Keratinocyte (primary cell): ENCODE measurements around the gene ZNF302. TPM values are rescaled to one million over a fixed set of nuclear protein-coding genes. Genes with fewer than 3 reads are reported as not detected.

ENCODE experiments used
- DNase-seq: peaks from one replicate; pipeline ENCODE4 v3.0.0-alpha.2; 2011; ENCODE audit warnings: low read depth, missing footprints, low spot score
- FAIRE-seq: peaks from 2 replicates; lab custom pipeline; 2011; peaks lifted over from hg19 to GRCh38; lab: Jason Lieb, UNC
- H2AFZ ChIP-seq: 2 replicates; pipeline ENCODE4 v1.6.0; 2012; ENCODE audit warnings: low read length, control low read depth, inconsistent platforms; ENCODE audit not compliant: control insufficient read depth
- H3K27ac ChIP-seq: 2 replicates; pipeline ENCODE4 v1.5.1; 2011; ENCODE audit warnings: low read length; ENCODE audit not compliant: control insufficient read depth, insufficient read depth
- H3K27me3 ChIP-seq: 3 replicates; pipeline ENCODE4 v1.6.0; 2011; ENCODE audit warnings: low read length; ENCODE audit not compliant: control insufficient read depth, insufficient read depth; ENCODE audit errors: extremely low read depth
- H3K36me3 ChIP-seq, 2 experiments: 2 replicates in 1 of 2; 3 replicates in 1 of 2; pipeline ENCODE4 v1.5.1; 2011; ENCODE audit warnings: low read length in 2 of 2, mild to moderate bottlenecking in 1 of 2; ENCODE audit not compliant: control insufficient read depth in 2 of 2, insufficient read depth in 2 of 2; ENCODE audit errors: extremely low read depth in 1 of 2
- H3K4me1 ChIP-seq: 3 replicates; pipeline ENCODE4 v1.5.1; 2011; ENCODE audit warnings: low read length; ENCODE audit not compliant: control insufficient read depth, insufficient read depth; ENCODE audit errors: extremely low read depth
- H3K4me2 ChIP-seq: 3 replicates; pipeline ENCODE4 v1.6.0; 2011; ENCODE audit warnings: low read depth, low read length; ENCODE audit not compliant: control insufficient read depth, insufficient read depth; ENCODE audit errors: extremely low read depth
- H3K4me3 ChIP-seq, 3 experiments: fragments of 200-600 bp in 1 of 3; sonication (generic) in 1 of 3; 2 replicates in 2 of 3; 3 replicates in 1 of 3; pipeline ENCODE4 v1.5.1; 2011 to 2016; ENCODE audit warnings: low read length in 3 of 3, mild to moderate bottlenecking in 3 of 3, control low read depth in 2 of 3, inconsistent platforms in 1 of 3, low read depth in 1 of 3, mixed read lengths in 1 of 3, mixed run types in 1 of 3, moderate library complexity in 1 of 3; ENCODE audit not compliant: control insufficient read depth in 2 of 3, insufficient read depth in 2 of 3; ENCODE audit errors: extremely low read depth in 1 of 3
- H3K79me2 ChIP-seq: 2 replicates; pipeline ENCODE4 v1.6.0; 2012; ENCODE audit warnings: low read length; ENCODE audit not compliant: control insufficient read depth, insufficient read depth
- H3K9ac ChIP-seq: 3 replicates; pipeline ENCODE4 v1.6.0; 2011; ENCODE audit warnings: low read length; ENCODE audit not compliant: control insufficient read depth, insufficient read depth; ENCODE audit errors: extremely low read depth
- H3K9me1 ChIP-seq: 3 replicates; pipeline ENCODE4 v1.6.0; 2011; ENCODE audit warnings: low read length; ENCODE audit not compliant: control insufficient read depth, insufficient read depth; ENCODE audit errors: extremely low read depth
- H3K9me3 ChIP-seq: 2 replicates; pipeline ENCODE4 v1.5.1; 2012; ENCODE audit warnings: low read depth, low read length; ENCODE audit not compliant: control insufficient read depth
- H4K20me1 ChIP-seq: 3 replicates; pipeline ENCODE4 v1.6.0; 2011; ENCODE audit warnings: low read length; ENCODE audit not compliant: control insufficient read depth, insufficient read depth; ENCODE audit errors: extremely low read depth
- EZH2 ChIP-seq: IDR thresholded peaks from one replicate; pipeline ENCODE4 v1.6.1; 2012; ENCODE audit warnings: inconsistent platforms, mild to moderate bottlenecking, low read length, moderate library complexity
- dilution Hi-C: fragments of 300-500 bp; cut with MboI; formaldehyde crosslinking; loops from one replicate; pipeline ENCODE4 v1.7.0; 2020; ENCODE audit warnings: low sequenced_read_pairs; ENCODE audit not compliant: extremely low pct_ligation_motif_present
- polyA plus RNA-seq, 5 experiments: library from polyadenylated mRNA; depleted of rRNA in 3 of 5; stranded (reverse) in 3 of 5; stranded (forward) in 1 of 5; unstranded in 1 of 5; fragments of >200 nt; gene quantifications; 1 replicate in 1 of 5; 2 replicates in 3 of 5; 3 replicates in 1 of 5; pipeline versions ENCODE4 v1.2.1 to v1.2.3, GENCODE V29; 2011 to 2012; ENCODE audit warnings: missing spikeins in 2 of 5, low read depth in 1 of 5, low replicate concordance in 1 of 5
- TF ChIP-seq, protein P1 (sequence below), 3 experiments: IDR thresholded peaks in 1 of 3; conservative IDR thresholded peaks in 1 of 3; optimal IDR thresholded peaks in 1 of 3; 2 replicates in 2 of 3; 3 replicates in 1 of 3; pipeline versions ENCODE3 to v1.5.1; 2011; ENCODE audit warnings: low read length in 3 of 3, mild to moderate bottlenecking in 3 of 3, moderate library complexity in 2 of 3, control low read depth in 1 of 3, inconsistent platforms in 1 of 3; ENCODE audit not compliant: insufficient read depth in 2 of 3; ENCODE audit errors: extremely low read depth in 1 of 3

Gene ZNF302
- polyA plus RNA-seq, 1 donor (not counting 4 experiments of a cell fraction or from before 2014, with no cell fraction given): 14.1 TPM

DNA sequence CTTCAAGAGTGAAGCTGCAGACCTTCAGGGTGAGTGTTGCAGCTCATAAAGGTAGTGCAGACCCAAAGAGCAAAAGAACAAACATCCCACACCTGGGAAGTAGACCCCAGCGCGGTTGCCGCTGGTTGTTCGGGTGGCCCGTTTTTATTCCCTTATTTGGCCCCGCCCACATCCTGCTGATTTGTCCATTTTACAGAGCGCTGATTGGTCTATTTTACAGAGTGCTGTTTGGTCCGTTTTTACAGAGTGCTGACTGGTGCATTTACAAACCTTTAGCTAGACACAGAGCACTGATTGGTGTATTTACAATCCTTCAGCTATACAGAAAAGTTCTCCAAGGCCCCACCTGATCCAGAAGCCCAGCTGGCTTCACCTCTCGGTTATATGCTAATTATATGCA is 1.6 kb upstream of the ZNF302 start:
- peaks cover 3% of the 10 kb centered on the region for H3K9me3 ChIP-seq

DNA sequence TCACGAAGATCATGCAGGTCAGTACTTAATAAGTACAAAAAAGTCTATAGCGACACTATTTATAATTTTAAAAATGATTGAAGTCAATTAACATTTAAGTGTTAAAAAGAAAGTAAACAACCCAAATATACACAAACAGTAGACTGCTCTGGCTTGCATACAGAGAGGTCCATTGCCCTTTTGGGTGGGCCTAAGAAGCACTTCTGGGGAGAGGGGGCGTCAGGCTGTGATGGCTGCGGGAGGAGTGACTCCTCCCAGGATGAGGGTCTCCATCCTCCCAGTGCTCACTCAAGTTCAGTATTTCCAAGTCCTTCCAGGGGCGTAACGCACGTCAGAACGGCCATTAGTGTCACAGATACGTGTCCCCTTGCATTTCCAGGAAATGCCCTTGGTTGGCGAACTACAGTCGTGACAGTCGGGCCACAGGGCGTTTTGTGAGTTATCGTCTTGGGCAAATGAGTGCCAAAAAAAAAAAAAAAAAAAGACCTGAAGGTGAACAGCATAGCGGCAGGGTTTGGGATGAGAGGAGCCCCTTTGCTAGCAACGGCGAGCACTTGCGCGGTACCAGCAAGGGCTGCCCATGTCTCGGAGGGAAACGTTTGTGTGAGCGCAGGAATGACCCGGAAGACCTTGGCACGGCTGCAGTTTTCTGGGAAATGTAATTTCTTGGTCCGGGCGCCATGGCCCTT is 637 bp upstream of the ZNF302 start, which contains the start of gene SCGB2B2:
SCGB2B2 (minus strand) TSS at position 463 of the 689 bp plus-strand sequence. CDS start 82,596 bp downstream, outside the sequence.
- Histone ChIP-seq H3K27me3 (no peaks in the 10 kb centered on the region), H4K20me1 (no peaks in the 10 kb centered on the region), H3K4me2 (peak within 1 kb of the TSS; percentile 93), H3K9me3 (peaks cover 5% of the 10 kb centered on the region), H3K79me2 (peaks cover 14% of the 10 kb centered on the region), H3K4me1 (peaks cover 9% of the 10 kb centered on the region), H2AFZ (peak within 1 kb of the TSS; percentile 99), H3K36me3 (peaks cover 5 to 18% of the 10 kb centered on the region in 2 experiments), H3K9ac (peak within 1 kb of the TSS; percentile 92), H3K4me3 (peak within 1 kb of the TSS; percentile 85 to 89 (median 87)), H3K27ac (peak within 1 kb of the TSS; percentile 93), H3K9me1 (no peaks in the 10 kb centered on the region)
- dilution Hi-C loops: no loop called here
- no peak for TF ChIP-seq EZH2
- TF ChIP-seq, protein P1, sequence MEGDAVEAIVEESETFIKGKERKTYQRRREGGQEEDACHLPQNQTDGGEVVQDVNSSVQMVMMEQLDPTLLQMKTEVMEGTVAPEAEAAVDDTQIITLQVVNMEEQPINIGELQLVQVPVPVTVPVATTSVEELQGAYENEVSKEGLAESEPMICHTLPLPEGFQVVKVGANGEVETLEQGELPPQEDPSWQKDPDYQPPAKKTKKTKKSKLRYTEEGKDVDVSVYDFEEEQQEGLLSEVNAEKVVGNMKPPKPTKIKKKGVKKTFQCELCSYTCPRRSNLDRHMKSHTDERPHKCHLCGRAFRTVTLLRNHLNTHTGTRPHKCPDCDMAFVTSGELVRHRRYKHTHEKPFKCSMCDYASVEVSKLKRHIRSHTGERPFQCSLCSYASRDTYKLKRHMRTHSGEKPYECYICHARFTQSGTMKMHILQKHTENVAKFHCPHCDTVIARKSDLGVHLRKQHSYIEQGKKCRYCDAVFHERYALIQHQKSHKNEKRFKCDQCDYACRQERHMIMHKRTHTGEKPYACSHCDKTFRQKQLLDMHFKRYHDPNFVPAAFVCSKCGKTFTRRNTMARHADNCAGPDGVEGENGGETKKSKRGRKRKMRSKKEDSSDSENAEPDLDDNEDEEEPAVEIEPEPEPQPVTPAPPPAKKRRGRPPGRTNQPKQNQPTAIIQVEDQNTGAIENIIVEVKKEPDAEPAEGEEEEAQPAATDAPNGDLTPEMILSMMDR (optimal IDR thresholded peaks at IDR 0.05 in 1 of 3, IDR thresholded peaks at IDR 0.05 in 1 of 3, conservative IDR thresholded peaks at IDR 0.05 in 1 of 3; ENCODE audit: extremely low read depth in 1 of 3, insufficient read depth in 2 of 3, low read length in 3 of 3): no peak
- DNase-seq (no peak), FAIRE-seq (no peak)

More for the DNA sequence above, 1.6 kb upstream of the ZNF302 start:
- H2AFZ ChIP-seq: no peak overlapping the region
- no peak for DNase-seq
- H3K79me2 ChIP-seq: peaks cover 14% of the 10 kb centered on the region
- no peak overlapping the region for H3K9ac ChIP-seq
- no peaks in the 10 kb centered on the region for H4K20me1 ChIP-seq
- no peak overlapping the region for H3K27ac ChIP-seq
- no peak overlapping the region for H3K4me3 ChIP-seq
- no peaks in the 10 kb centered on the region for H3K27me3 ChIP-seq
- H3K4me2 ChIP-seq: peak overlapping the region; percentile 93
- dilution Hi-C loops: no loop called here
- TF ChIP-seq, protein P1 (optimal IDR thresholded peaks at IDR 0.05 in 1 of 3, IDR thresholded peaks at IDR 0.05 in 1 of 3, conservative IDR thresholded peaks at IDR 0.05 in 1 of 3; ENCODE audit: extremely low read depth in 1 of 3, insufficient read depth in 2 of 3, low read length in 3 of 3): no peak
- no peak for TF ChIP-seq EZH2
- FAIRE-seq: no peak
- H3K9me1 ChIP-seq: no peaks in the 10 kb centered on the region
- peaks cover 0 to 15% of the 10 kb centered on the region in 2 experiments for H3K36me3 ChIP-seq
- H3K4me1 ChIP-seq: peaks cover 9% of the 10 kb centered on the region
